ENCODE results near the gene ERAP2.
"Not testable (repeated sequence)": the region's sequence is repeated elsewhere in the genome, so short reads cannot be mapped to it uniquely, and the experiment has no call there.

Gene ERAP2

DNA sequence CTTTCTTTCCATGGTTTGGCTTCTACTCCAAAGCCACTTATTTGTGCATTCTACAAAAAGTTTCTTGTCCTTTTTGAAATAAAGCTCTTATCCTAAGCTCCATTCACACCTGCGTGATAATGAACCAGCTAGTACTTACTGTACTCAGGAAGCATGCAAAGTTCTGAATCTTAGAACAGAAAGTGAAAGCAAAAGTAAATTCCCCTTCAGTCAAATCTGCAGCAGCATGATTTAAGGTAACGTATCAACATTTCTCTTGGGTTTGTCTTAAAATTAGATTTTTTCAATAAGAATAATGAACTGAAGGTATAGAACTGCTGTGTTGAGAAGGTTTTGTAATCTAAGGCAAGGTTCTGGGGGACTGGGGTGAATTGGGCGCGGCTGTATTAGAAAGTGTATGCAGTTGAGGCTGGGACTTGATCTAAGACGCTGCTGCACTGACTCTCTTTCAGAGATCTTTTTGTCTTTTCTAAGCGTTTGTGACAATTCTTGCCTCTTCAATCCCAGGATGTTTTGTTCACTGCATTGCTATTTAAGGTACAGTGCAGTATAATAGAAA lies at the start of gene ERAP2:
Gene ERAP2 (plus strand): TSS at position 209 of the 559 bp plus-strand sequence. CDS start 3,186 bp downstream, outside the sequence.
- no peak for DNase-seq

GRCh38 chr5:96829297-96829696 lies 47.0 kb upstream of the ERAP2 start:
- no peak for DNase-seq

GRCh38 chr5:96834016-96834415 lies 42.3 kb upstream of the ERAP2 start:
- DNase-seq = no peak

GRCh38 chr5:96835791-96836191 lies 40.5 kb upstream of the ERAP2 start:
- no peak for DNase-seq

GRCh38 chr5:96836817-96837216 lies 39.5 kb upstream of the ERAP2 start:
- no peak for DNase-seq

DNA sequence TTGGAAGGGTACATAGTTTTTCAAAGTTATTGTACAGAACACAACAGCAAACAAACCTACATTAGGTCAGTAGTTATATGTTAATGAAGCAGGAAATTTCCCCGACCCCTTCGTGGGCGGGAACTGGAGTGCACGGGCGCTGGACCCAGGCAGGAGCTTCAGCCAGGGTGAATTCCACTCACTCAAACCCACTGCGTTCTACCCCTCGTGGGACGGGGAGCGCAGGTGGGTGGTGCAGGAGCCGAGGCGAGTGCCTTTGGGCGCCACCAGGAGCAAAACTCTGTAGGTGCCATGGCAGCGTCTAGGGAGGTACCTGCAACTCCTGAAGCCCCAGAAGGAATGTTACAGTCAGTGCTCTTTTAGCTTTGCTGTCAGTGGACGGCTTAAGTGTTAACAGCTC lies 39.0 kb upstream of the ERAP2 start:
- no peak for DNase-seq

GRCh38 chr5:96838201-96839070 lies 37.9 kb upstream of the ERAP2 start:
- DNase-seq = no peak

DNA sequence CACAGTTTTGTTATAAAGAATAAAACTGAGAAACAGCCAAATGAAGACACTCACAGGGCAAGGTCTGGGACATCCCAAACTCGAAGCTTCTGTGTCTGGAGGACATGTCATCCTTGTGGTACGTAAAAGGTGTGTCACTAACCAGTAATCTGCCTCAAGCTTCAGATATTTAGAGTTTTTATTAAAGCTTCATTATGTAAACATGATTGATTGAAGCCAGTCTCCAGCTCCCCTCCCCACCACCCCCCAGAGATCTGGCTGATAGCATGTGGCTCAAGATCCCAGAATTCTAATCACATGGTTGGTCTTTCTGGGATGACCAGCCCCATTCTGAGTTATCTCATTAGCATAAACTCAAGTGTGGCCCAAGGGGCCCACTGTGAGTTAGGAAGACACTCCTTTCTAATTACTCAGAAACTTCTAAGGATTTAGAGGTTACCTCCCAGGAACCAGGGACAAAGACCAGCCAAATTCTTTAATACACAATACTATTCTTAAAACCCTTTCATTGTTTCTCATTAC lies 37.2 kb upstream of the ERAP2 start:
- DNase-seq = no peak

DNA sequence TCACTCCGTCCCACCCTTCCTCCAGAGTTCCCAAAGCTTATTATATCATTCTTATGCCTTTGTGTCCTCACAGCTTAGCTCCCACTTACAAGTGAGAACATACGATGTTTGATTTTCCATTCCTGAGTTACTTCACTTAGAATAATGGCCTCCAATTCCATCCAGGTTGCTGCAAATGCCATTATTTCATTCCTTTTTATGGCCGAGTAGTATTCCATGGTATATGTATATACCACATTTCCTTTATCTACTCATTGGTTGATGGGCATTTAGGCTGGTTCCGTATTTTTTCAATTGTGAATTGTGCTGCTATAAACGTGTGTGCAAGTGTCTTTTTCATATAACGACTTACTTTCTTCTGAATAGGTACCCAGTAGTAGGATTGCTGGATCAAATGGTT lies 34.4 kb upstream of the ERAP2 start:
- not testable (repeated sequence) for DNase-seq

DNA sequence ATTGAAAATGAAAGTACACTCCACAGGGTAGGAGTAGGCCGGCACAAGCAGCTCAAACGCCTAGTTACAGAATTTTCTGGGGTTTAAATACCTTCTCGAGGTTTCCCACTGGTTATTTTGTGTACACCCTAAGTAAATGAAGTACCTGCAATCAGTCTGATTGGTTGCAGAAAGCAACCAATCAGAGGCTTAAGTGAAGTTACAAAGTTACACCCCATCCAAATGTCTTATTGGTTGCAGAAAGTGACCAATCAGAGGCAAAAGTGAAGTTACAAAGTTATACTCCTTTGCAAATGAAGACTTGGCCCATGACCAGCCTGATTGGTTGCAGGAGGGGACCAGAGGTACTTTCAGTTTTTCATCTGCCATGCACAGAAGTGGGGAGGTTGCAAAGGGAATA lies 33.2 kb upstream of the ERAP2 start:
- DNase-seq = no peak

DNA sequence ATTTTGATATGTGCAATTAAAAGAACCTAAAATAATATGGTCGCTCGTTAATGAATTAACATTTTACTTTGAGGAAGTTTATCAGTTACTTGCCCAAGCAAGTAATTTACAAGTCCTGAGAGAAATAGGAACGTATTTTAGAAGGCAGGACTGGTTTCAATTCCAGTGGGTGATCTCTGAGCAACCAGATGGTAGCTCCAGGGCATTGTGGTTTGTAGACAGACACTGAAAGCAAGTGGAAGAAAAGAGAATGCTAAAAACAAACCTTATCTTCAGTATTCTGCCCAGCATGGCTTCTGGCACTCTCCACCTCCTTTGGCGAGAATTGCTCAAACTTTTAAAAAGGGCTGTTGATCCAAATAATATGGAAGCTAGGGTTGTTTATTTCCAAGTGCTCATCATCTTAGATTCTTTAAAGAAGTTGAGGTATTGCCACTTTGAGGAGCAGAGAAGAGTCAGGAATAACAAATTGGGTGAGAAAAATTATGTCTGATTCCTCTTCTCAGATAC lies 31.8 kb upstream of the ERAP2 start:
- no peak for DNase-seq

- no peak for DNase-seq
These were observed 24.8 kb upstream of the ERAP2 start for GRCh38 chr5:96851312-96852062.

GRCh38 chr5:96852759-96853158 lies 23.5 kb upstream of the ERAP2 start:
- DNase-seq = no peak

DNA sequence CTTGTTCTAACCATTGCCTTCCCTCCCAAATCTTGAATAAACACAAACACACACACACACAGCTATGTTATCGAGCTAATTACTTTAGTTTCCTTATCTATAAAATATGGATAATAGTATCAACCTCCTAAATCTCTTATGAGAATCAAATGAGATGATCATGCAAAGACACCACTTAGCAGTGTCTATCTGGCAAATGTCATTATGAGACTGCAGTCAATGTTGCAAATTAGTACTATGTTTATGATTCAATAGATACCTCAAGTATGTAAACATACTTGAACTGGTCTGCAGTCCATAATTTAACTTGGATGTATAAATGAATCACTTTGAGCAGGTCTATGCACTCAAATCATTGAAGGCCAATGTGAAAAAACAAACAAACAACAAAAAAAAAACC lies 22.2 kb upstream of the ERAP2 start:
- no peak for DNase-seq

DNA sequence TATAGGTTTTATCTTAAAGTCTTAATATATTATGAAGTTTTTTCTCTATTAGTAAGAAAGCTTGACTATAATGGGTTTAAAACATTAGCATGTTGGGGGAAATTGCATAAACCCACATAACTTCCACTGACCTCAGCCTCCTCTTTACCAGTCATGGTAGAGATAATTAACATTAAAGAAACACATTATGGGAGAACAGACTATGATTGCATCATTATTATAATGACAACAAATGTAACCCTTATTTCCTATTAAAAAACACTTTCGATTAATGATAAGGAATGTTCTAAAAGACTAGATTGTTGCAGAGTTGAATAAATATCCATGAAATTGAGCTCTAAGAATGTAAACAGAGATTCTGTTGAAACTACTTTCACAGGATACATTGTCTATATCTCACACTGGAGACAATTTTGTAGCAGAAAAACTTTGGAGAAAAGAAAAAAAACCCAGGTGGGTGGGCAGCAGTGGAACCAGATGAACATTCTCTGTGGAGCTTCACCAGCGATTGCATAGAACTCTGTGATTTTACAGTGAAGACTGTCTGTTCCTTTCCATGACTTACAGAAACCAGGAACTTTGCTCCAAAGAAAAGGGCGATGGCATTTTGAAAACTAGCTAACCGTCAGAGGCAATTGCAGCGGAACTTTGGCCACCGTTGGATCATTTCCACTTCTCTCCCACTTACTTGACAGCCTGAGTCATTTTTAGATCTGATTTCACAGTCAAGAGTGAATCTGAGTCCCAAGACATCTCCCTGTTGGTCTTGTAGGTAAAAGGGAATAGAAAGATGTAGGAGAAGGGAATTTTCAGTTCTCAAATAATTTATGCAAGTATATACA lies 21.0 kb upstream of the ERAP2 start:
- DNase-seq = no peak

- no peak for DNase-seq
These were observed 19.9 kb upstream of the ERAP2 start for GRCh38 chr5:96856371-96856770.

- no peak for DNase-seq
These were observed 18.8 kb upstream of the ERAP2 start for GRCh38 chr5:96857454-96857853.

DNA sequence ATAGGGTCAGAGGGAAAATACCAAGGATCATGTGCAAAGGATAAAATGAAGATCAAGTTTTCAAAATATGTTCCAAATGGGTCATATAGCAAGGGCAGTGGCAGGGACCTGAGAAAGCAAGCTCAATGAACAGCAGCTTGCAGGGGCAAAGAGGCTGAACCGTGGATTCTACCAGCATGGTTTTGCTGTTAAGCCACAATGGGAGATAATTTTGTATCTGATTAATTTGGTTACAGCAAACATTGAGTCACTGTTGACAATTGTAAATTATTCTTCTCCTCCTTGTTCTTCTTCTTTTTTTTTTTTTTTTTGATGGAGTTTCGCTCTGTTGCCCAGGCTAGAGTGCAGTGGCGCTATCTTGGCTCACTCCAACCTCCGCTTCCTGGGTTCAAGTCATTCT lies 18.4 kb upstream of the ERAP2 start:
- DNase-seq = no peak

- no peak for DNase-seq
These were observed 16.9 kb upstream of the ERAP2 start for GRCh38 chr5:96859375-96859774.

- DNase-seq = no peak
These were observed 15.2 kb upstream of the ERAP2 start for GRCh38 chr5:96861076-96861475.

- no peak for DNase-seq
These were observed 13.2 kb upstream of the ERAP2 start for GRCh38 chr5:96863114-96863513.

- no peak for DNase-seq
These were observed 12.2 kb upstream of the ERAP2 start for GRCh38 chr5:96863949-96864584.

All from activated gamma-delta T cell treated with Interleukin-2 at 50 U/mL for 16 hours (primary cell).